Activated CD8-positive, alpha-beta T cell treated with anti-CD3 and anti-CD28 coated beads for 36 hours (primary cell): ENCODE data around the gene CCNI. TPM values are rescaled to one million over a fixed set of nuclear protein-coding genes. Genes with fewer than 3 reads are reported as not detected.

Source experiments
- ATAC-seq: fragments of 200-7000 bp; cut with Tn5 transposase; one replicate; pipeline ENCODE4 v1.10.0; 2021; ENCODE audit warnings: mild to moderate bottlenecking, moderate library complexity
- CTCF ChIA-PET: fragments of 350-600 bp; sonication (Branson Sonifier 250); formaldehyde crosslinking; loops from one replicate; lab custom pipeline; 2021; ENCODE audit warnings: antibody characterized with exemption; lab: Charles Lee
- POLR2A ChIA-PET: fragments of 350-600 bp; sonication (Branson Sonifier 250); formaldehyde crosslinking; loops from one replicate; lab custom pipeline; 2021; ENCODE audit warnings: antibody characterized with exemption; lab: Charles Lee
- DNase-seq: peaks from one replicate; pipeline ENCODE4 v3.0.0-alpha.2; 2020
- H3K27ac Mint-ChIP-seq: one replicate; pipeline ENCODE4 v1.8.0; 2021; ENCODE audit warnings: mild to moderate bottlenecking, mixed read lengths
- H3K27me3 Mint-ChIP-seq: one replicate; pipeline ENCODE4 v1.8.0; 2021; ENCODE audit warnings: mixed read lengths
- H3K36me3 Mint-ChIP-seq: one replicate; pipeline ENCODE4 v1.8.0; 2021; ENCODE audit warnings: low read depth, mixed read lengths
- H3K4me1 Mint-ChIP-seq: one replicate; pipeline ENCODE4 v1.8.0; 2021; ENCODE audit warnings: low read depth, mixed read lengths
- H3K4me3 Mint-ChIP-seq: one replicate; pipeline ENCODE4 v1.8.0; 2021; ENCODE audit warnings: mild to moderate bottlenecking, moderate library complexity, mixed read lengths
- H3K9me3 Mint-ChIP-seq: one replicate; pipeline ENCODE4 v1.8.0; 2021; ENCODE audit warnings: mixed read lengths
- intact Hi-C: fragments of 100-400 bp; cut with micrococcal nuclease; formaldehyde crosslinking; loops from one replicate; pipeline ENCODE4 v1.10.0; 2022
- total RNA-seq, 2 experiments: library from RNA; stranded (reverse); gene quantifications; one replicate each; pipeline ENCODE4 v1.2.3, GENCODE V29; 2021
- TF ChIP-seq, protein P1 (sequence below): fragments of 200-600 bp; IDR thresholded peaks from one replicate; pipeline ENCODE4 v1.8.0; 2022; ENCODE audit warnings: antibody characterized with exemption, mild to moderate bottlenecking

The CCNI gene
- total RNA-seq, 2 experiments from 2014 or later, result 257 to 272 TPM

DNA sequence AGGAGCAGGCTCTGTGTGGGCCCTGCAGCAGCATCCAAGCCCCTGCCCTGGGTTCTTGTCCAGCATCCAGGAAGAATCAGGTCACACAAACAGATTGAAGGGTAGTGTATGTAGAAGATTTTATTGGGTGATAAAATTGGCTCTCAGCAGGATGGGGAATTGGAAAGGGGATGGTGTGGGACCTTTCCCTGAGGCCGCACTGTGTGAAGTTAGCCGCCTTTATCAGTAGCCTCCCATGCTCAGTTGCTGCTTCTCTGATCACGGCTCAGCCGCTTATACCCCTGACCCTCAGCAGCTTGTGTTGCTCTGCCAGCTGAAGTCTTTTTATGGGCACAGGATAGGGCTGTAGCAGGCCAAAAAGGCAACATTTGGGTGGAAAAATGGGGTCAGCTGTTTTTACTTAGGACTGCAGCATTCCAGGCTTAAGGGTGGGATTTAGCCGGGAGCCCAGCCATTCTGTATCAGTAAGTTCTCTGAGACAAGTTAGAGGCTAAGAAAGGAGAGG lies 46.0 kb upstream of the CCNI start:
- TF ChIP-seq, protein P1, sequence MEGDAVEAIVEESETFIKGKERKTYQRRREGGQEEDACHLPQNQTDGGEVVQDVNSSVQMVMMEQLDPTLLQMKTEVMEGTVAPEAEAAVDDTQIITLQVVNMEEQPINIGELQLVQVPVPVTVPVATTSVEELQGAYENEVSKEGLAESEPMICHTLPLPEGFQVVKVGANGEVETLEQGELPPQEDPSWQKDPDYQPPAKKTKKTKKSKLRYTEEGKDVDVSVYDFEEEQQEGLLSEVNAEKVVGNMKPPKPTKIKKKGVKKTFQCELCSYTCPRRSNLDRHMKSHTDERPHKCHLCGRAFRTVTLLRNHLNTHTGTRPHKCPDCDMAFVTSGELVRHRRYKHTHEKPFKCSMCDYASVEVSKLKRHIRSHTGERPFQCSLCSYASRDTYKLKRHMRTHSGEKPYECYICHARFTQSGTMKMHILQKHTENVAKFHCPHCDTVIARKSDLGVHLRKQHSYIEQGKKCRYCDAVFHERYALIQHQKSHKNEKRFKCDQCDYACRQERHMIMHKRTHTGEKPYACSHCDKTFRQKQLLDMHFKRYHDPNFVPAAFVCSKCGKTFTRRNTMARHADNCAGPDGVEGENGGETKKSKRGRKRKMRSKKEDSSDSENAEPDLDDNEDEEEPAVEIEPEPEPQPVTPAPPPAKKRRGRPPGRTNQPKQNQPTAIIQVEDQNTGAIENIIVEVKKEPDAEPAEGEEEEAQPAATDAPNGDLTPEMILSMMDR, result no peak
- intact Hi-C loops, result no loop called here
- Mint-ChIP-seq H3K4me3 (no peak overlapping the region), H3K36me3 (no peaks in the 10 kb centered on the region), H3K27me3 (no peaks in the 10 kb centered on the region), H3K4me1 (no peaks in the 10 kb centered on the region), H3K9me3 (no peaks in the 10 kb centered on the region), H3K27ac (no peak overlapping the region)
- CTCF ChIA-PET, result interaction anchor here (1.5 to 2.5 kb wide), 2 partner anchors 26 to 82 kb away, joined by 7 to 10 read pairs; no protein-coding TSS in a partner anchor
- ATAC-seq (no peak), DNase-seq (no peak)
- POLR2A ChIA-PET, result interaction anchor here (0.5 kb wide), 1 partner anchor 1218 kb away, joined by 3 read pairs; no protein-coding TSS in a partner anchor

DNA sequence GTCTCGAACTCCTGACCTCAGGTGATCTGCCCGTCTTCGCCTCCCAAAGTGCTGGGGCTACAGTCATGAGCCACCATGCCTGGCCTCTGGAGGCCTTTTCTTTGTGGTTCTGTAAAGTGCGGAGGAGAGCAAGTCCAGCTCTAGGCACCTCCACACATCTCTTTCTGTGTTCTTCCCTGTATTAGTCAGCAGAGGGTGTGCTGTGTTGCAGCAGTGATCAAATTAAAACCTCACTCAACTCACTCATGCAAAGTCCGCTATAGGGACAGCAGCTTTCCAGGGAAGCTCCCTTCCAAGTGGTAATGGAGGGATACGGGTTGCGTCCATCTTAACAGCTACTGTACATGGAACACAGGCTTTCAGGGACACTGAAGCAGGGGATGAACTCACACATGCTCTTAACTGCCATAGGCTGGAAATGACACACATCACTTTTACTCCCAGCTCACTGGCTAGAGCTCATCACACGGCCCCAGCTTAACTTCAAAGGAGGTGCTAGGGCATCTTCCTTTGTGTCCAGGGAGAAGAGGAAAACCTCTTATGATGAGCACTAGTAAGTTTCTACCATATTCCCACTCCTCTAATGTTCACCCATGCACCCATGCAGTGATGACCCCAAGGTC lies 45.2 kb upstream of the CCNI start:
- Mint-ChIP-seq H3K4me1 (no peaks in the 10 kb centered on the region), H3K4me3 (no peak overlapping the region), H3K27me3 (no peaks in the 10 kb centered on the region), H3K27ac (no peak overlapping the region), H3K9me3 (no peaks in the 10 kb centered on the region), H3K36me3 (no peaks in the 10 kb centered on the region)
- DNase-seq (no peak), ATAC-seq (no peak)
- TF ChIP-seq, protein P1, result no peak
- ChIA-PET CTCF (interaction anchor here (1.0 to 1.5 kb wide), 2 partner anchors 26 to 82 kb away, joined by 7 read pairs; no protein-coding TSS in a partner anchor), POLR2A (no interaction called here)
- intact Hi-C loops, result no loop called here

DNA sequence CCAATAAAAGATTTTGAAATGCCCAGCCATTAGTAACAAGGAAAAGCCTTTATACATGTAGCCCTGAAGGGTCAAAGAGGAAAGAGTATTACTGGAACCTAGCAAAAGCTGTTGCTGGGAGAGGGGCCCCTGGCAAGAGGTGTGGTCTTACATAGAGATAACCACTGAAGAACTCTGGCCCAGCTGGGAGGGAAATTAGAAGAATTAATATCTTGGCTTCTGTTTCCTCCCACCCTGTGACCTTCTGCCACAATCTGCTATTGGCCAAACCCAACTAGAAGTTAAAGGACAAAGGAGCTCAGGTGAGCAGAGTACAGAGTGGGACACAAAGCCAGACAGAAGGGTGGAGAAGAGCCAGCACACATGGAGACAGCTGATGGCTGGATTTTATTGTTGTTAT lies 41.9 kb upstream of the CCNI start:
- ChIA-PET CTCF (interaction anchor here (1.1 to 2.8 kb wide), 2 partner anchors 22 to 86 kb away, joined by 3 to 9 read pairs; no protein-coding TSS in a partner anchor), POLR2A (no interaction called here)
- H3K36me3 Mint-ChIP-seq, result no peaks in the 10 kb centered on the region
- no peak for DNase-seq
- no peaks in the 10 kb centered on the region for H3K4me1 Mint-ChIP-seq
- H3K4me3 Mint-ChIP-seq, result no peak overlapping the region
- ATAC-seq, result no peak
- intact Hi-C loops, result no loop called here
- no peaks in the 10 kb centered on the region for H3K9me3 Mint-ChIP-seq
- H3K27me3 Mint-ChIP-seq, result no peaks in the 10 kb centered on the region
- TF ChIP-seq, protein P1, result no peak
- no peak overlapping the region for H3K27ac Mint-ChIP-seq

DNA sequence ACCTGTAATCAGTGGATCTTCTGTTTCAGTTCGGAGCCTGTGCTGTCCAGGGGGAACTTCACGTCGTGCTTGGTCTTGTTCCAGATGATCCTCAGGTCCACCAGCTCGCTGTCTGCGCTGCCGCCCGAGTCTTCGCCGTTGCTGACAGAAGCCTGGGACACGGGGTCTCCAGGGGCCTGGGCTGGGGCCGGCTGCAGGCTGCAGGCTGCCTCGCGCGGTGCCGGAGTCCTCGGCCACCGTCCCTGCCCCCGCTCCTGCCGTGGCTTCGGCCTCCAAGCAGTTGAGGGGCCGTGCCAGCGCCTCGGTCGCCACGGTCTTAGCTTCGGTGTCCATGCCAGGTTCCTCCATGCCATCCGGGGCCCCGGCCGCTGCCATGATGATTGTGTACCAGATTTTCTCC lies 37.3 kb upstream of the CCNI start:
- H3K4me1 Mint-ChIP-seq, result no peaks in the 10 kb centered on the region
- no peaks in the 10 kb centered on the region for H3K9me3 Mint-ChIP-seq
- peaks cover 1% of the 10 kb centered on the region for H3K27me3 Mint-ChIP-seq
- H3K36me3 Mint-ChIP-seq, result no peaks in the 10 kb centered on the region
- ChIA-PET POLR2A (no interaction called here), CTCF (no interaction called here)
- DNase-seq (no peak), ATAC-seq (no peak)
- H3K27ac Mint-ChIP-seq, result no peak overlapping the region
- TF ChIP-seq, protein P1, result no peak
- H3K4me3 Mint-ChIP-seq, result no peak overlapping the region
- intact Hi-C loops, result no loop called here

DNA sequence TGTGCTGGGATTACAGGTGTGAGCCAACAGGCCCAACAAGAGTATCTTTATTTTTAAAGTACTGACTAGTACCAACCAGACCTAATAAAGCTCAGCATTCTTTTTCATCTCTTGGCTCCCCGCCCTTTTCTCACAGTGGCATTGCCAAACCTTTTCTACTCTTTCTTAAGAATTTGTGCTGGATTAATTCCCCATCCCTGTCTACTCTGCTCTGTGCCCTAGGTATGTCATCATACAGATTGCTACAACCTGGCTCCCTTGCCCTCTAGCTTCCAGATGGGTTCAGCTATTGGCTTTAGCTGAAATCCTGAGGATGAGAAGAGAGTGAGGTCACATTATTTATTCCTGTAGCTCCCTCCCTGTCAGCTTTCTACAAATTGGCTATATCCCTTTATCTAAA lies 34.9 kb upstream of the CCNI start:
- ChIA-PET CTCF (interaction anchor here (1.0 kb wide), 1 partner anchor 15 kb away, joined by 5 read pairs; no protein-coding TSS in a partner anchor), POLR2A (no interaction called here)
- no peaks in the 10 kb centered on the region for H3K4me1 Mint-ChIP-seq
- intact Hi-C loops, result no loop called here
- H3K36me3 Mint-ChIP-seq, result no peaks in the 10 kb centered on the region
- TF ChIP-seq, protein P1, result no peak
- no peak overlapping the region for H3K4me3 Mint-ChIP-seq
- ATAC-seq (no peak), DNase-seq (no peak)
- H3K27ac Mint-ChIP-seq, result no peak overlapping the region
- H3K9me3 Mint-ChIP-seq, result no peaks in the 10 kb centered on the region
- peaks cover 4% of the 10 kb centered on the region for H3K27me3 Mint-ChIP-seq
